Esophagus squamous epithelium (tissue), 5 donors: ENCODE data around the gene CDHR2. TPM values are rescaled to one million over a fixed set of nuclear protein-coding genes. Genes with fewer than 3 reads are reported as not detected.

ENCODE experiments used
- DNase-seq: peaks from one replicate; lab custom pipeline; 2025; lab: John Stamatoyannopoulos, UW
- H3K27ac ChIP-seq, 4 donors: fragments of 200-600 bp; sonication (generic); one replicate each; pipeline ENCODE4 v1.5.1; 2016 to 2019; ENCODE audit warnings: mild to moderate bottlenecking in 1 of 4
- H3K27me3 ChIP-seq, 4 donors: fragments of 200-600 bp; sonication (generic); 1 replicate in 3 of 4; 2 replicates in 1 of 4; pipeline versions ENCODE4 v1.5.1 to v1.6.0; 2017 to 2021; ENCODE audit warnings: antibody characterized with exemption in 1 of 4
- H3K36me3 ChIP-seq, 3 donors: fragments of 200-600 bp; sonication (generic); one replicate each; pipeline ENCODE4 v1.5.1; 2016 to 2019
- H3K4me1 ChIP-seq, 3 donors: fragments of 200-600 bp; sonication (generic); one replicate each; pipeline ENCODE4 v1.5.1; 2017 to 2019
- H3K4me3 ChIP-seq, 4 donors: fragments of 200-600 bp; sonication (generic); 1 replicate in 3 of 4; 2 replicates in 1 of 4; pipeline ENCODE4 v1.5.1; 2016 to 2019; ENCODE audit warnings: mild to moderate bottlenecking in 2 of 4, moderate library complexity in 1 of 4
- H3K9me3 ChIP-seq, 3 donors: fragments of 200-600 bp; sonication (generic); one replicate each; pipeline ENCODE4 v1.5.1; 2016 to 2019
- CTCF ChIP-seq, 6 experiments: fragments of 450-650 bp in 4 of 6; fragments of 200-600 bp in 2 of 6; sonication (generic) in 2 of 6; IDR thresholded peaks; one replicate each; pipeline ENCODE4 v1.5.1; 2016 to 2019; ENCODE audit warnings: antibody characterized with exemption in 6 of 6, mild to moderate bottlenecking in 4 of 6, moderate library complexity in 4 of 6
- POLR2A ChIP-seq, 4 donors: fragments of 450-650 bp; IDR thresholded peaks; one replicate each; pipeline ENCODE4 v1.6.1; 2017; ENCODE audit warnings: antibody characterized with exemption in 4 of 4, mild to moderate bottlenecking in 4 of 4, moderate library complexity in 3 of 4
- WGBS, 2 donors: methylation state at CpG; one replicate each; pipeline ENCODE4 v1.1.5; 2018; 5-methylcytosine and 5-hydroxymethylcytosine counted together
- intact Hi-C: fragments of 100-400 bp; cut with DNase I; formaldehyde crosslinking; loops from one replicate; pipeline ENCODE4 v1.15.0; 2022
- total RNA-seq, 4 donors: library from RNA; depleted of rRNA; stranded (reverse); fragments of >200 nt; gene quantifications; one replicate each; pipeline ENCODE4 v1.1.0, GENCODE V29; 2016
- donor health status: DM: yes; HTN: yes; CAD: no.

The CDHR2 gene
- total RNA-seq, 4 donors from 2014 or later, result under 0.01 TPM; not detected in 3

- Histone ChIP-seq H3K4me1 (peaks cover 0 to 21% (median 3%) of the 10 kb centered on the region in 3 donors), H3K27me3 (peaks cover 0 to 44% (median 0%) of the 10 kb centered on the region in 4 donors), H3K36me3 (no peaks in the 10 kb centered on the region), H3K4me3 (no peak overlapping the region), H3K9me3 (no peaks in the 10 kb centered on the region), H3K27ac (no peak overlapping the region)
- DNase-seq, result no peak
- intact Hi-C loops, result no loop called here
- WGBS, 2 donors, result 37 to 43% methylated on average over 11 to 15 of the region's 18 CpGs
- TF ChIP-seq POLR2A (IDR thresholded peaks at IDR 0.05) (no peak), CTCF (IDR thresholded peaks at IDR 0.05) (no peak)
Measured at GRCh38 chr5:176553260-176554085, 4.3 kb downstream of the CDHR2 start.

DNA sequence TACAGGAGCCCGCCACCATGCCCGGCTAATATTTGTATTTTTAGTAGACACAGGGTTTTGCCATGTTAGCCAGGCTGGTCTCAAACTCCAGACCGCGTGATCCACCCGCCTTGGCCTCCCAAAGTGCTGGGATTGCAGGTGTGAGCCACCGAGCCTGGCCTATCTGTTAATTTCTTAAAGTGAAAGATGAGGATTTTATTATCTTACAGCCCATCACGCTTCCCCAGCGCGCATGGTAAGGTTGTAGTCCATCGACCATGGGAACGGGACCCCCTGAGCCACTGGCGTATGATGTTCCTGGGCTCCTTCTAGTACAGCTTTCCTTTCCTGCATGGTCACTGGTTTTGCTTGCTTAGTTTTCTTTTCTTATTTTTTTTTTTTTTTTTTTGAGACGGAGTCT lies 8.7 kb downstream of the CDHR2 start:
- peaks cover 0 to 3% (median 0%) of the 10 kb centered on the region in 3 donors for H3K9me3 ChIP-seq
- no peak overlapping the region for H3K4me3 ChIP-seq
- no peak for DNase-seq
- intact Hi-C loops, result no loop called here
- no peak for TF ChIP-seq POLR2A (IDR thresholded peaks at IDR 0.05)
- TF ChIP-seq CTCF (IDR thresholded peaks at IDR 0.05), result no peak
- peaks cover 0 to 48% (median 0%) of the 10 kb centered on the region in 4 donors for H3K27me3 ChIP-seq
- H3K36me3 ChIP-seq, result no peaks in the 10 kb centered on the region
- peaks cover 0 to 18% (median 3%) of the 10 kb centered on the region in 3 donors for H3K4me1 ChIP-seq
- 95 to 97% methylated on average over 8 to 13 of the region's 13 CpGs for WGBS, 2 donors
- no peak overlapping the region for H3K27ac ChIP-seq

DNA sequence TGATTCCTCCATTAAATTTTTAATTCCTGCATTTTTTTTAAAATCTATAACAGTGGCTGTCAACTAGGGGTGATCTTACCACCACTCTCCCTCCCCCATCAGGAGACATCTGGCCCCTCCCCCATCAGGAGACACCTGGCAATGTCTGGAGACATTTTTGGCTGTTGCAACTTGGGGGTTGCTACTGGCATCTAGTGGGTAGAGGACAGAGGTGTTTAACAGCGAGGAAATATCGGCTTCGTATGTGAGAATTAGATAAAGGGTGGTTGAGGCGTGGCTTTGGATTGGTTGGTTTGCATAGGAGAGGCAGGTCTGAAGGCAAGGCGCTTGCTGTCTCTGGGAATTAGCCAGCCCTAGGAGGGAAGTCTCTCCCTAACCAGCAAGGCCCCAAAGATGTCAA lies 10.5 kb downstream of the CDHR2 start:
- H3K27me3 ChIP-seq, result peaks cover 0 to 30% (median 0%) of the 10 kb centered on the region in 4 donors
- no peak overlapping the region for H3K27ac ChIP-seq
- peaks cover 0 to 3% (median 0%) of the 10 kb centered on the region in 3 donors for H3K9me3 ChIP-seq
- WGBS, 2 donors, result 32 to 37% methylated on average over 2 to 4 of the region's 5 CpGs
- H3K4me1 ChIP-seq, result no peaks in the 10 kb centered on the region
- intact Hi-C loops, result no loop called here
- H3K36me3 ChIP-seq, result no peaks in the 10 kb centered on the region
- no peak overlapping the region for H3K4me3 ChIP-seq
- no peak for DNase-seq
- no peak for TF ChIP-seq POLR2A (IDR thresholded peaks at IDR 0.05)
- TF ChIP-seq CTCF (IDR thresholded peaks at IDR 0.05), result no peak

DNA sequence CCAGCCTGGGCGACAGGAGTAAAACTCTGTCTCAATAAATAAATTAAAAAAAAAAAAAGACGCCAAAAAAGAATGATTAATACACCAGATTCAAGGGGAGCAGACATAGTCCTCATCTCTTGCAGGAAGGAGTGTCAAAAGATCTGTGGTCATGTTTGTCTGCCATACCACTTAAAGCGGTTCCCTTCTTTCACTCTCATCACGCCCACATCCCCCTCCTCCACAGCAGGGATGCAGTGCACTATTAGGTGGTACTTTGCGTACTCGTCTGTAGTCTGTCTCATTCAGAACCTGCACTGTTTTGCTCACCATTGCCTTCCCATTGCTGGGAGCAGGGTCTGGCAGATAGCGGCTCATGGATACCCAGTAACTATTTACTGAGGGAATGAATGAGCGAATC lies 11.2 kb downstream of the CDHR2 start:
- Histone ChIP-seq H3K27ac (no peak overlapping the region), H3K36me3 (no peaks in the 10 kb centered on the region), H3K4me3 (no peak overlapping the region), H3K27me3 (peaks cover 0 to 29% (median 0%) of the 10 kb centered on the region in 4 donors), H3K9me3 (peaks cover 0 to 3% (median 0%) of the 10 kb centered on the region in 3 donors), H3K4me1 (no peaks in the 10 kb centered on the region)
- DNase-seq, result no peak
- 63 to 67% methylated on average over 7 to 8 of the region's 8 CpGs for WGBS, 2 donors
- TF ChIP-seq CTCF (IDR thresholded peaks at IDR 0.05) (no peak), POLR2A (IDR thresholded peaks at IDR 0.05) (no peak)
- intact Hi-C loops, result no loop called here

DNA sequence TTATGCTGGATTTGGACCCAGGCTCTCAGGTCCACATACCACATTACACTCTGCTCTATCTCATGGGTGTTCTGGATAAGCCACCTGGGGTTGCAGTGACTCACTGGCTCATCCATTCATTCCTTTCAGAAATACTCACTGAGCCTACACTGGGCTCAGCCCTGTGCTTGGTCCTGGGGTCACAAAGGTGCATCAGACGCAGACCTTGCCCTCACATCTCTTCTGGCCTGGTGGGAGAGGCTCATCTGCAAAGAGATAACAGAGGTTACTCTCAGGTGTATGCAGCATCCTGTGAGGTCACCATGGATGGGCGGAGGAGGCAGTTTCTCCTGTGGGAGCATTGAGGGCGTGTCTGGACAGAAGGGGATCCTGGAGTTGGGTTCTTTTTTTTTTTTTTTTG lies 12.1 kb downstream of the CDHR2 start:
- intact Hi-C loops, result no loop called here
- Histone ChIP-seq H3K36me3 (no peaks in the 10 kb centered on the region), H3K27me3 (peaks cover 0 to 33% (median 0%) of the 10 kb centered on the region in 4 donors), H3K4me1 (no peaks in the 10 kb centered on the region), H3K9me3 (peaks cover 0 to 3% (median 0%) of the 10 kb centered on the region in 3 donors), H3K4me3 (no peak overlapping the region), H3K27ac (no peak overlapping the region)
- TF ChIP-seq POLR2A (IDR thresholded peaks at IDR 0.05), result no peak
- TF ChIP-seq CTCF (IDR thresholded peaks at IDR 0.05), result no peak
- DNase-seq, result no peak
- whole genome bisulfite sequencing, 2 donors, result 65 to 67% methylated on average over 3 of the region's 3 CpGs
